T follicular helper cell (primary cell): Measurements from ENCODE around the gene SNCB.
A peak's percentile ranks its signal among the peaks of the same experiment; 100 is the strongest.
"Not testable (repeated sequence)": the region's sequence is repeated elsewhere in the genome, so short reads cannot be mapped to it uniquely, and the experiment has no call there.

ENCODE experiments used
- DNase-seq: peaks from one replicate; pipeline ENCODE4 v3.0.0-alpha.2; 2020; ENCODE audit warnings: low read depth

Gene SNCB

GRCh38 chr5:176624142-176624541, 6.2 kb downstream of the SNCB start:
- DNase-seq = no peak

DNA sequence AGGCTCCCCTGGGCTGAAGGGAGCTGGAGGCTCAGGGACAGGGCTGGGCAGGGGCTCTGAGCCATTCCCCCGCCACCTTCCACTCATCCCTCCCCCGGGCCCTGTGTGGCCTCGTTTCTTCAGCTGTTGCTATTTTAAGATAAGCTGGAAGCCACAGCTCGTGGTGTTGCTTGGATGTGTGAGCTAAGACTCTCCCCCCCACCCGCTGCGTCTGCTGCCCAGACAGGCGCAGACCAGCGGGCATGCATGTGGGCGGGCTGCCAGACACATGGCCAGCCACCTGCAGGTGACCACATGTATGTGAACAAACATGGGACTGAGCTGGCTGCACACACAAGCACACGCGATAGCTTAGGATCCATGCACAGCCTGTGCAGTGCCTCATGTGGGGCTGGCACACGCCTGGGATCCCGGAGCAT, 8.7 kb downstream of the SNCB start:
- no peak for DNase-seq

DNA sequence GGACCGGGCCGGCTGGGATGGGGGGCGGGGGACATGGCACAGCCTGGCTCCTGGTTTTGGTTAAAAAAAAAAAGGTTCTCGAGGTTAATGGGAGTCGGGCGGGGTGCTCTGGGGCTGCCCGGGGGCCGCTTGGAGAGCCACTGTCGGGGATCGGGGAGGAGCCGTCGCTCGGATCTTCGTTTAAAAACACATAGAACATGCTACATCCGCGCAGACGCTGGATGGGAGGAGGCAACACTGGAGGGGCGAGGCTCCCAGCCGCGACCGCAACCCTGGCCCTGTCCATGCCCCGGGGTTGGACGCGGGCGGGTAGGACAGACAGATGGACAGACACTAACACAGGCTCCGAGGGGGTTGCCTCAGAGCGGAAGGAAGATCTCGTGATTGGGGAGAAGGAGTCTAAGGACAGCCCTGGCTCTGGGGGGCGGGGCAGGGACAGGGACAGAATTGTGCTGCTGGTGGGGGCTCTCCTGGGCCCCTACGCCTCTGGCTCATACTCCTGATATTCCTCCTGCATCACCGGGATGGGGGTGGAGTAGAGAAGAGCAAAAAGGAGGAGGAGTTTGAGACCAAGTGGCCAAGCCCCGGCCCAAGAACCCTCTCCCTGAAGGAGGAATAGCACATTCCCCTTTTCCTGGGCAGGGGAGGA, 9.9 kb downstream of the SNCB start:
- DNase-seq = no peak

DNA sequence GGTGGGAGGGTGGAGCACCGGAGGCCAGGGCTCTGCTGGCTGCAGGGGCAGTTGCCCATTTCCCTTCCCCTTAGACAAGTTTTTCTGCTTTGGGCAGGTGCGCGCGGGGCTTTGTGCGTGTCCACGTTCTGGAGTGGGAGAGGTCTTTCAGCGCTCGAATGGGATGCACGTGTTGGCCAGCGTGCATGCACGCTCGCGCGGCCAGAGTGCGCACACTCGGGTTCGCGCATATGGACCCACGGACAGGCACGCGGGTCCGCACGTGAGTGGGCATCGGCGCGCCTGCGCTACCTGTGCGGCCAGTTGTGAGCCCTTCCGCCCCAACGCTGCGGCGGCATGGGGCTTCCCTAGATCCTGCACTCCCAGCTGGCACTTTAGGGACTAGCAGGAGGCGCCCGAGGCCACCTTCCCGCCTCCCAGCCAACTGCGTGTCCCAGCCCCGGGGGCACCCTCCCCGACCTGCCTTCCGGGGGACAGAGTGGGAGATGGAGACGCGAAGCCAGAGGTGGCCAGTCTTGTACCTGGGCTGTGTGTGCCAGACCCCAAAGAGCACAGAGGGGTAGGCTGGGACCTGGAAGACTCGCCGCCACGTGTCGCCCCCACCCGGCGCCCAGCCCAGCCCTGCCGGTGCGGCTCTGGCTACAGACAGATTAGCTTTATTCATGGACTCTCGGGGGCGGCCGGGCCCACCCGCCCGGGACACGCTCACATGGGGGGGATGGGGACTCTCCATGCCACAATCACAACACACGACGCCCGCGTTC, 10.6 kb downstream of the SNCB start:
- DNase-seq = no peak

DNA sequence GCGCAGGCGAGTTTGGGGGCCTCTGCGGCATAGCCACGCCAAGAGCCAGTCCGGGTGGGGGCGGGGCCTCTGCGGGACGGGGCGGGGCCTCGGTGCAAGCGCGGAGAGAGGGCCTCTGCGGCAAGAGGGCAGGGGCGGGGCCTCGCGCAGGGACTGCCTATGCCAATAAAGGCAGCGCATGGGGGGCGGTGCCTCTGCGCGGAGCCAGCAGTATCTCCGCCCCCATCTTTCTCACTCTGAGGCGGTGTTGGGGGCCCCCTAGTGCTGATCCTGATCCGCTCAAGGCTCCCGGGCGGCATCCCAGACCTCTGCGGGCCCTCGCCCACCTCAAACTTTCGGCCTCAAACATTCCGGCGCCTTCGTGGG, 11.1 kb downstream of the SNCB start:
- DNase-seq = peak; percentile 60

- DNase-seq = no peak
Measured at GRCh38 chr5:176618783-176619182, 11.6 kb downstream of the SNCB start.

- no peak for DNase-seq
Measured at GRCh38 chr5:176616511-176616910, 13.8 kb downstream of the SNCB start.

- DNase-seq = no peak
Measured at GRCh38 chr5:176614805-176615478, 15.4 kb downstream of the SNCB start.

- no peak for DNase-seq
Measured at GRCh38 chr5:176612855-176613254, 17.5 kb downstream of the SNCB start.

DNA sequence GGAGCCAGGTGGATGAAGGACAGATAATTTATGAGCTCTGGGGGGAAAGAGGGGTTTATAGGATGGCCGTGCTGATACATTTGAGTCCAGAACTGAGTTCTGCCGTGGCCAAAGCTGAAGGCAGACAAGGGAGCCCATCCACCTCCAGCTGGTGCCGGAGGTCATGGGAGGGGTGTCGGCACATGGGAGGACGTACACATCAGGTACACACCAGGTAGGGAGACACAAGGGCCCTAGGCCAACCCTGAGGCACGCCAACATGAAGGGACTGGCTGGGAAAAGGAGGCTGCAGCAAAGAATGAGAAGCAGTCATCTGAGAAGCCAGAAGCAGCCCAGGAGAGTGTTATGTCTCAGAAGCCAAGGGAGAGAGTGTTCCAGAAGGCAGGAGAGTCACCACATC, 18.3 kb downstream of the SNCB start:
- no peak for DNase-seq

GRCh38 chr5:176611435-176611834, 18.9 kb downstream of the SNCB start:
- DNase-seq = peak; percentile 28

DNA sequence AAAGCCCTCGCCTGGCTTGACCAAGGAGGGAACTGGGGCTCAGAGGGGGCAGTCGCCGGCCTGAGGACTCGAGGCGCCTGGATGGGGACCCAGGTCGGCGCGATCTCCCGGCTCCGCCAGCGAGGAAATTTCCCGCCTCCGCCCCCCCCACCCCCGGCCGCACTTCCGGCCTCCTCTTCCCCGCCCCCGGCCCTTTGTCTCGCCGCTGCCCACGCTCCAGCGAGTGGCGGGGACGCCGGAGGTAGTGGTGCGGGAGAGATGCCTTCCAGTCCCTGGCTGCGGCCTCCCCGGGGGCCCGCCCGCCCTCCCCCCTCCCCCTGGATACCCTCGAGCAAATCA, 19.9 kb downstream of the SNCB start:
- no peak for DNase-seq

DNA sequence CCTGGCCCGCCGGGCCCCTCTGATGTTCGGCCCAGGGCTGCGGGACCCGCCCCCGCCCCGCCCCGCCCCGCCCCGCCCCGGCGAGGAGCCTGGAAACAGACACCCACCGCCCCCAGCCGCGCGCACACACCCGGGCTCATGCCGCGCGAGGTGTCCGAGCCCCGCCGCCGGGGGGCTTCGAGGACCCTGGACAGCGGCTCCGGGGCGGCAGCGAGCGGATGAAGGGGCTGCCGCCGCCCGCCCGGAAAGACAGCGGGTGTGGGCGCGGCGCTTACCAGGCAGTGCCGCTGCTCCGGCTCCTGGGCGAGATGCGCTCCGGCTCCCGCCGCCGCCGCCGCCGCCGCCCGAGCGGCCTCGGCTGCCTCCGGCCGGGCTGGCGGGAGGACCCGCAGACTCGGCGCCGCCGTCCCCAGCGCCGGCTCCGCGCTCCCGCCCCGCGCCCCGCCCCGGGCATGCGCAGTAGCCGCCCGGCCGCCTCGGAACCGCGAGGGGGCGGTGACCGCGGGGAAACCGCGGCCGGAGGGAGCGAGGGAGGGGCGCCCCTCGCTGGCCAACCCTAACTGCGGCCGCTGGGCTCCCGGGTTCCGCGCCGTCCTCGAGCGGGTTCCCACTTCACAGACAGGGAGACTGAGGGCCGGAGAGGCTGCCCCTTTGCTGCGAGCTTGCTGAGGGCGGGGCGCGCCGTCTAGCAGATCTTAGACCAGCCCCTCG, 20.5 kb downstream of the SNCB start, which contains the start of gene GPRIN1:
TSS of gene GPRIN1 (minus strand) at position 433 of the 711 bp plus-strand sequence. CDS start 10,322 bp downstream, outside the sequence.
- no peak for DNase-seq

DNA sequence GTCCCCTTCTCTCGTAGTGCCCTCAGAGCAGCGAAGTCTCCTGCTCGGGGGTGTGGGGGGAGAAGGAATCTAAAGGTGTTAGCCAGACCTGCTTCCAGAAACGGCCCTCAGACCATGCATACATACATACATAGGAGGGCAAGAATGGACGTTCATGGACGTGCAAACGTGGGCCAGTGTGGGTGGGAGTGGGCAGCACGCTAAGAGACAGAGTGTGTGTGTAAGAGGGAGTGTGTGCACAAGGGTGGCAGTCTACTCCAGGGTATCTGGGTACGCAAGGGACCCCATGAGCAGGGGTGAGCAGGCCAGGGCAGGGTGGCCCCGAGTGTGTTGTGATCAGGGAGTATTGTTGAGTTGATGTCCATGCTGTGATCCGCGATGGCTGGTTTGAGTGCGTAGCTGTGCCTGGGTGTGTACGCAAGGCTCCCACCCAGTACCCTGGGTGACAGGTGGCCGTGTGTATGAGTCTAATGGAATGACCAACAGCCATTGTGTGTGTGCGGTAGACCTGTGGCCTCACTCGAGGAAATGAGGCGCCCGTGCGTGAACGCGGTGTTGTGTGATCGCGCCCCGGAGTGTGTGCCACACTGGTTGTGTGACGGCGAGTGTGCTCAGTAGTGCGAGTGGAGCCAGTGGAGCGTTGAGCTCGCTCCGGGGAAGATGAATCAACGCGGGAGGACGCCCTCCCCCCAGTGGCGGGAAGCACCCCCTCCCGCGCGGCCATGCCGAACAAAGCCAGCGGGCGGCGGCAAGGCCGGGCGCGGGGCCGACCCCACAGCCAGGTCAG, 21.2 kb downstream of the SNCB start:
- DNase-seq = no peak

DNA sequence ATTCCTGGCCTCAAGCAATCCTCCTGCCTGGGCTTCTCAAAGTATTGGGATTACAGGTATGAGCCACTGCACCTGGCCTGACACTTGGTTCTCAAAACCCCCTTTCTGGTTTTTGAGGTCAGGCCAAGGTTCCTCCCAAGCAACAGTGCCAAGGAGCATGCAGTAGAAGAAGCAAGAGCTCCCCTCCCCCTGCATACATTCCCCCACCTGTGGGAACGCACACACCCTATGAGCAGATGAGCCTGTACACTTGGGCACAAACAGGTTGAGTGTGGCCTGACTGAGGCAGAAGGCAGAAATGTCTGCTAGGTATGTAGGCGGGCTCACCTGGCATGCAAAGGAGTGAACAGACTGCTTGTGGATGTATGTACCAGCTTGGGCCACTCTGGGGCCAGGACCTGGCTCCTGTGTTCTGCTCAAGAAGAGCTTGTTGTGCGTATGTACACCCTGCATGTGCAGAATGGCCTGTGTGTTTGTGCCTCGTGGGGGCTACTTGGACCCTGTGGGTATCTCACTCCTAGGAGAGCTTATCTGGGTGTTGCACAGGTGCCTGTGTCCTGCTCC, 22.1 kb downstream of the SNCB start:
- no peak for DNase-seq

- no peak for DNase-seq
Measured at GRCh38 chr5:176606875-176607274, 23.5 kb downstream of the SNCB start.

DNA sequence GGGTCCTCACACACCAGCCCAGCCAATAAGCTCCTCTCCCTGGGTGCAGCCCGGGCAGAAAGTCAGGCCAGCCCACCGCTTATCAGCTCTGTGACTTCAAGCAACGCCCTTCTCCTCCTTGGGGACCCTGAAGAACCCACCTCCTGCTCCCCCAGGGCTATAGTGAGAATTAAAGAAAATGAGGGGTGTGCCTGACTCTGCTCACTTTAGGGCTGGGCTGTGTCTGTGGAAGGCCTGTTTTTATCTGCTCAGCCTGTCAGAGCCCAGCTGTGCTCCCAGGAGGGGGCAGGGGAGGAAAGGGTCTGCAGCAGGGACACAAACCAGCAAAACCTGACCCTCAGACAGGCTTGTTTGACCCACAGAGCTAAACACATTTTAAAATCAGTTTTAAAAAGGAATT, 24.3 kb downstream of the SNCB start:
- no peak for DNase-seq

DNA sequence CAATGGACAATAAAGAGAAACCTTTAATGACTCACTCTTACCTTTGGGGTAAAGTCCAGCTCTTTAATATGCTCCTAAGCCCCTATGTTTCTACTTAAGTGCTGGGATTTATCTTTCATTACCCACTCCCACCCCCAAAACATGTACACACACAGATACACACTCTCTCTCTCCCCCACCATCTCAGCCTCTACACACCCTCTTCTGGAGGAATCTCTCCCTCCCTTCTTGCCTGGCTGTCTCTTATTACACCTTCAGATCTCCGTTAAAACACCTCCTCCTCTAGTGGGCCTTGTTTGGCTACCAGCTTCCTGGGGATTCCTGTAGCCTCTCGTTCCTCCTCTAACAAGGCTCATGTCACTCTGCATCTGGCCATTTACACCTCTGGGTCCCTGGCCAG, 27.2 kb downstream of the SNCB start:
- no peak for DNase-seq

- DNase-seq = no peak
Measured at GRCh38 chr5:176601901-176602482, 28.3 kb downstream of the SNCB start.

GRCh38 chr5:176599749-176600430, 30.4 kb downstream of the SNCB start:
- not testable (repeated sequence) for DNase-seq
